ENCODE results near the gene RTN4.
"Not testable (repeated sequence)": the region's sequence is repeated elsewhere in the genome, so short reads cannot be mapped to it uniquely, and the experiment has no call there.

DNA sequence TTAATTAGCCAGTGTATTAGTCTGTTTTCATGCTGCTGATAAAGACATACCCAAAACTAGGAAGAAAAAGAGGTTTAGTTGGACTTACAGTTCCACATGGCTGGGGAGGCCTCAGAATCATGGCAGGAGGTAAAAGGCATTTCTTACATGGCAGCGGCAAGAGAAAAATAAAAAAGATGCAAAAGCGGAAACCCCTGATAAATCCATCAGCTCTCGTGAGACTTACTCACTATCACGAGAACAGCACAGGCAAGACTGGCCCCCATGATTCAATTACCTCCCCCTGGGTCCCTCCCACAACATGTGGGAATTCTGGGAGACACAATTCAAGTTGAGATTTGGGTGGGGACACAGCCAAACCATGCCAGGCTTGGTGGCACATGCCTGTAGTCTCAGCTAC lies 41.4 kb upstream of the RTN4 start:
- TF ChIP-seq, protein P1, sequence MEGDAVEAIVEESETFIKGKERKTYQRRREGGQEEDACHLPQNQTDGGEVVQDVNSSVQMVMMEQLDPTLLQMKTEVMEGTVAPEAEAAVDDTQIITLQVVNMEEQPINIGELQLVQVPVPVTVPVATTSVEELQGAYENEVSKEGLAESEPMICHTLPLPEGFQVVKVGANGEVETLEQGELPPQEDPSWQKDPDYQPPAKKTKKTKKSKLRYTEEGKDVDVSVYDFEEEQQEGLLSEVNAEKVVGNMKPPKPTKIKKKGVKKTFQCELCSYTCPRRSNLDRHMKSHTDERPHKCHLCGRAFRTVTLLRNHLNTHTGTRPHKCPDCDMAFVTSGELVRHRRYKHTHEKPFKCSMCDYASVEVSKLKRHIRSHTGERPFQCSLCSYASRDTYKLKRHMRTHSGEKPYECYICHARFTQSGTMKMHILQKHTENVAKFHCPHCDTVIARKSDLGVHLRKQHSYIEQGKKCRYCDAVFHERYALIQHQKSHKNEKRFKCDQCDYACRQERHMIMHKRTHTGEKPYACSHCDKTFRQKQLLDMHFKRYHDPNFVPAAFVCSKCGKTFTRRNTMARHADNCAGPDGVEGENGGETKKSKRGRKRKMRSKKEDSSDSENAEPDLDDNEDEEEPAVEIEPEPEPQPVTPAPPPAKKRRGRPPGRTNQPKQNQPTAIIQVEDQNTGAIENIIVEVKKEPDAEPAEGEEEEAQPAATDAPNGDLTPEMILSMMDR (IDR thresholded peaks at IDR 0.05) = not testable (repeated sequence)
- TF ChIP-seq POLR2A, EP300 (IDR thresholded peaks at IDR 0.05): not testable (repeated sequence)
